H9 (cell line): ENCODE measurements around the gene PDE6H. TPM values are rescaled to one million over a fixed set of nuclear protein-coding genes. Genes with fewer than 3 reads are reported as not detected.

Experiments used
- DNase-seq: peaks from one replicate; pipeline ENCODE4 v3.0.0-alpha.2; 2017
- H2AFZ ChIP-seq: one replicate; pipeline ENCODE4 v1.6.1; 2013; ENCODE audit warnings: mild to moderate bottlenecking, low read length, control low read depth, moderate library complexity
- H2AK5ac ChIP-seq: 2 replicates; pipeline ENCODE4 v1.6.1; 2013; ENCODE audit warnings: low read length, control low read depth, mixed read lengths; ENCODE audit not compliant: insufficient read length
- H2BK120ac ChIP-seq: one replicate; pipeline ENCODE4 v1.6.1; 2013; ENCODE audit warnings: low read depth, mild to moderate bottlenecking, low read length, control low read depth, inconsistent platforms; ENCODE audit not compliant: poor library complexity, severe bottlenecking
- H2BK12ac ChIP-seq: 2 replicates; pipeline ENCODE4 v1.6.1; 2013; ENCODE audit warnings: low read length, control low read depth, mixed read lengths, low read depth; ENCODE audit not compliant: insufficient read length
- H2BK15ac ChIP-seq: 2 replicates; pipeline ENCODE4 v1.6.1; 2013; ENCODE audit warnings: low read depth, low read length, control low read depth
- H2BK20ac ChIP-seq: one replicate; pipeline ENCODE4 v1.6.1; 2013; ENCODE audit warnings: low read depth, mild to moderate bottlenecking, low read length, control low read depth, inconsistent platforms; ENCODE audit not compliant: poor library complexity, severe bottlenecking
- H2BK5ac ChIP-seq: 2 replicates; pipeline ENCODE4 v1.6.1; 2013; ENCODE audit warnings: low read length, control low read depth, mixed read lengths; ENCODE audit not compliant: insufficient read length
- H3K14ac ChIP-seq: 2 replicates; pipeline ENCODE4 v1.6.1; 2013; ENCODE audit warnings: low read length, control low read depth; ENCODE audit not compliant: insufficient read depth
- H3K18ac ChIP-seq: 2 replicates; pipeline ENCODE4 v1.6.1; 2013; ENCODE audit warnings: low read depth, mild to moderate bottlenecking, mixed read lengths, low read length, control low read depth; ENCODE audit not compliant: insufficient read length
- H3K23ac ChIP-seq: 2 replicates; pipeline ENCODE4 v1.6.1; 2013; ENCODE audit warnings: low read length, control low read depth, mixed read lengths, low read depth; ENCODE audit not compliant: insufficient read length
- H3K23me2 ChIP-seq: 2 replicates; pipeline ENCODE4 v1.6.1; 2013; ENCODE audit warnings: low read depth, mild to moderate bottlenecking, mixed read lengths, low read length, control low read depth; ENCODE audit not compliant: insufficient read length, poor library complexity, severe bottlenecking
- H3K27ac ChIP-seq: 2 replicates; pipeline ENCODE4 v1.5.1; 2013; ENCODE audit warnings: low read length, control low read depth, mixed read lengths, low read depth; ENCODE audit not compliant: insufficient read length
- H3K27me3 ChIP-seq: 2 replicates; pipeline ENCODE4 v1.6.1; 2013; ENCODE audit warnings: low read length, control low read depth, inconsistent platforms; ENCODE audit not compliant: insufficient read depth
- H3K4ac ChIP-seq: 2 replicates; pipeline ENCODE4 v1.6.1; 2013; ENCODE audit warnings: low read depth, mild to moderate bottlenecking, control low read depth, inconsistent platforms, low read length, moderate library complexity
- H3K4me1 ChIP-seq: 2 replicates; pipeline ENCODE4 v1.6.1; 2013; ENCODE audit warnings: low read length, control low read depth, inconsistent platforms; ENCODE audit not compliant: insufficient read depth
- H3K4me2 ChIP-seq: 2 replicates; pipeline ENCODE4 v1.6.1; 2013; ENCODE audit warnings: low read length, control low read depth, mixed read lengths; ENCODE audit not compliant: insufficient read length, insufficient read depth
- H3K56ac ChIP-seq: 2 replicates; pipeline ENCODE4 v1.6.1; 2013; ENCODE audit warnings: low read depth, mild to moderate bottlenecking, mixed read lengths, low read length, control low read depth; ENCODE audit not compliant: insufficient read length
- H3K79me1 ChIP-seq: 2 replicates; pipeline ENCODE4 v1.6.1; 2013; ENCODE audit warnings: low read depth, mild to moderate bottlenecking, moderate library complexity, low read length, control low read depth, inconsistent platforms; ENCODE audit not compliant: insufficient read depth, poor library complexity, severe bottlenecking
- H3K79me2 ChIP-seq: 2 replicates; pipeline ENCODE4 v1.6.1; 2013; ENCODE audit warnings: low read length, control low read depth, inconsistent platforms; ENCODE audit not compliant: insufficient read depth
- H3K9ac ChIP-seq: 2 replicates; pipeline ENCODE4 v1.6.1; 2013; ENCODE audit warnings: low read length, control low read depth, mixed read lengths; ENCODE audit not compliant: insufficient read length; ENCODE audit errors: extremely low read depth
- H3K9me3 ChIP-seq: one replicate; pipeline ENCODE4 v1.6.1; 2013; ENCODE audit warnings: low read depth, low read length, inconsistent platforms; ENCODE audit not compliant: control insufficient read depth
- H3T11ph ChIP-seq: one replicate; pipeline ENCODE4 v1.6.1; 2013; ENCODE audit warnings: mild to moderate bottlenecking, low read length, control low read depth, inconsistent platforms
- H4K20me1 ChIP-seq: one replicate; pipeline ENCODE4 v1.6.1; 2013; ENCODE audit not compliant: control insufficient read depth, insufficient read length, insufficient read depth
- H4K5ac ChIP-seq: 2 replicates; pipeline ENCODE4 v1.6.1; 2013; ENCODE audit warnings: low read depth, mild to moderate bottlenecking, mixed read lengths, low read length, control low read depth; ENCODE audit not compliant: insufficient read length
- H4K8ac ChIP-seq: replicated peaks from 2 replicates; pipeline ENCODE4 v1.6.1; 2013; ENCODE audit warnings: low read length, control low read depth, mixed read lengths, low read depth; ENCODE audit not compliant: insufficient read length
- H4K91ac ChIP-seq: 2 replicates; pipeline ENCODE4 v1.6.1; 2013; ENCODE audit warnings: low read depth, mild to moderate bottlenecking, moderate library complexity, mixed read lengths, low read length, control low read depth; ENCODE audit not compliant: insufficient read length
- H3K27ac Mint-ChIP-seq, 3 experiments: 2 replicates in 2 of 3; 3 replicates in 1 of 3; pipeline ENCODE4 v1.8.0; 2020 to 2021; ENCODE audit warnings: mixed read lengths in 3 of 3, mild to moderate bottlenecking in 1 of 3, moderate library complexity in 1 of 3
- H3K27me3 Mint-ChIP-seq: 2 replicates; pipeline ENCODE4 v1.8.0; 2021; ENCODE audit warnings: low read depth, mild to moderate bottlenecking, moderate library complexity, mixed read lengths
- H3K36me3 Mint-ChIP-seq, 3 experiments: 2 replicates in 2 of 3; 3 replicates in 1 of 3; pipeline ENCODE4 v1.8.0; 2020 to 2021; ENCODE audit warnings: low read depth in 3 of 3, mixed read lengths in 3 of 3; ENCODE audit not compliant: insufficient read depth in 1 of 3
- H3K4me1 Mint-ChIP-seq, 2 experiments: 2 replicates each; pipeline ENCODE4 v1.8.0; 2020; ENCODE audit warnings: mixed read lengths in 2 of 2
- H3K4me3 Mint-ChIP-seq, 2 experiments: 2 replicates in 1 of 2; 3 replicates in 1 of 2; pipeline ENCODE4 v1.8.0; 2020 to 2021; ENCODE audit warnings: mild to moderate bottlenecking in 2 of 2, mixed read lengths in 2 of 2, moderate library complexity in 1 of 2
- H3K9me3 Mint-ChIP-seq, 2 experiments: 2 replicates in 1 of 2; 3 replicates in 1 of 2; pipeline ENCODE4 v1.8.0; 2020; ENCODE audit warnings: mild to moderate bottlenecking in 2 of 2, mixed read lengths in 2 of 2, moderate library complexity in 1 of 2
- WGBS: extraction: QIAGEN DNeasy Blood & Tissue Kit; methylation state at CpG from one replicate; pipeline ENCODE4 v1.1.7; 2013; ENCODE audit warnings: missing lambda C conversion rate, low lambda C conversion rate, mixed read lengths; ENCODE audit not compliant: insufficient read length; ENCODE audit errors: extremely low coverage; 5-methylcytosine and 5-hydroxymethylcytosine counted together
- total RNA-seq: library from RNA; stranded (reverse); gene quantifications from 2 replicates; pipeline ENCODE4 v1.2.1, GENCODE V29; 2021
- TF ChIP-seq, protein P1 (sequence below): fragments of 200-600 bp; sonication (generic); conservative IDR thresholded peaks from 3 replicates; pipeline ENCODE4 v1.8.0; 2021; ENCODE audit warnings: antibody characterized with exemption, mild to moderate bottlenecking

The PDE6H gene
- total RNA-seq, 1 experiment from 2014 or later: not detected

DNA sequence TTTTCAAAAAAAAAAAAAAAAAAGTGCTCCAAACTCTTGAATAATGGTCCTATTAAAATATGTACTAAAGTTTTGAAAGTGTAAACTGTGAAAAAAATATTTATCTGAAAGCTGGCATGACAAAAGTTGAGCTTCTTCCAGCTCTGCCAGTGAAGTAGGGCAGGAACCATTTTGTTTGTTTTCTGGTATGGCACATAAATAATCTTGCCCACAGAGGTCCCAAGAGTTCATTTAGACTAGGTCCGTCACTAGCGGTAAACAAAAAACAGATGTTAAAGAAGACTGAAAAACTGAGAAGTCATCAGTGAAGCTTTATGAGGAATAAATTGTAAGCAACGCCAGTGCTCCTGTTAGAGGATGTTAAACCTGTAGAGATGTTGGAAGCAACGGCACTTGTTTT, 41.5 kb upstream of the PDE6H start:
- H2AFZ ChIP-seq: no peak overlapping the region
- peaks cover 7% of the 10 kb centered on the region in 2 experiments for H3K4me1 Mint-ChIP-seq

More for the DNA sequence above, 41.5 kb upstream of the PDE6H start:
- Histone ChIP-seq H4K5ac (no peak overlapping the region), H2BK12ac (no peak overlapping the region), H3K23me2 (no peaks in the 10 kb centered on the region), H3K23ac (no peak overlapping the region), H3K79me1 (no peaks in the 10 kb centered on the region), H3K9ac (no peak overlapping the region), H2AK5ac (no peak overlapping the region), H4K8ac (no peak overlapping the region), H3K4ac (no peak overlapping the region), H3K56ac (no peak overlapping the region), H3K14ac (no peak overlapping the region), H4K20me1 (no peaks in the 10 kb centered on the region), H3K18ac (no peak overlapping the region), H3K4me1 (no peaks in the 10 kb centered on the region), H3K79me2 (no peaks in the 10 kb centered on the region), H3K27ac (no peak overlapping the region), H4K91ac (no peak overlapping the region), H2BK15ac (no peak overlapping the region), H3T11ph (no peak overlapping the region), H3K9me3 (no peaks in the 10 kb centered on the region), H2BK5ac (no peak overlapping the region), H3K27me3 (no peaks in the 10 kb centered on the region), H2BK20ac (no peak overlapping the region), H2BK120ac (no peak overlapping the region), H3K4me2 (no peak overlapping the region)
- Mint-ChIP-seq H3K36me3 (no peaks in the 10 kb centered on the region), H3K27me3 (no peaks in the 10 kb centered on the region; the same call in 1 of the 2 replicates), H3K27ac (no peak overlapping the region; a peak in 1 of 7 replicates), H3K9me3 (no peaks in the 10 kb centered on the region; a peak in 1 of 5 replicates), H3K4me3 (no peak overlapping the region)
- DNase-seq: no peak
- TF ChIP-seq, protein P1, sequence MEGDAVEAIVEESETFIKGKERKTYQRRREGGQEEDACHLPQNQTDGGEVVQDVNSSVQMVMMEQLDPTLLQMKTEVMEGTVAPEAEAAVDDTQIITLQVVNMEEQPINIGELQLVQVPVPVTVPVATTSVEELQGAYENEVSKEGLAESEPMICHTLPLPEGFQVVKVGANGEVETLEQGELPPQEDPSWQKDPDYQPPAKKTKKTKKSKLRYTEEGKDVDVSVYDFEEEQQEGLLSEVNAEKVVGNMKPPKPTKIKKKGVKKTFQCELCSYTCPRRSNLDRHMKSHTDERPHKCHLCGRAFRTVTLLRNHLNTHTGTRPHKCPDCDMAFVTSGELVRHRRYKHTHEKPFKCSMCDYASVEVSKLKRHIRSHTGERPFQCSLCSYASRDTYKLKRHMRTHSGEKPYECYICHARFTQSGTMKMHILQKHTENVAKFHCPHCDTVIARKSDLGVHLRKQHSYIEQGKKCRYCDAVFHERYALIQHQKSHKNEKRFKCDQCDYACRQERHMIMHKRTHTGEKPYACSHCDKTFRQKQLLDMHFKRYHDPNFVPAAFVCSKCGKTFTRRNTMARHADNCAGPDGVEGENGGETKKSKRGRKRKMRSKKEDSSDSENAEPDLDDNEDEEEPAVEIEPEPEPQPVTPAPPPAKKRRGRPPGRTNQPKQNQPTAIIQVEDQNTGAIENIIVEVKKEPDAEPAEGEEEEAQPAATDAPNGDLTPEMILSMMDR: no peak
- no CpG with 5 or more reads among the region's 4 CpGs for WGBS
